Dermis microvascular lymphatic vessel endothelial cell (primary cell): ENCODE measurements around the gene IFNK. TPM values are rescaled to one million over a fixed set of nuclear protein-coding genes. Genes with fewer than 3 reads are reported as not detected.
"Not testable (repeated sequence)": the region's sequence is repeated elsewhere in the genome, so short reads cannot be mapped to it uniquely, and the experiment has no call there.

Experiments used
- DNase-seq, 2 donors: peaks; one replicate each; pipeline versions ENCODE4 v3.0.0 to v3.0.0-alpha.2; 2010; ENCODE audit warnings: low read depth in 2 of 2
- total RNA-seq: library from RNA; depleted of rRNA; stranded (reverse); fragments of >200 nt; gene quantifications from 2 replicates; pipeline ENCODE4 v1.2.1, GENCODE V29; 2014

Gene IFNK, protein sequence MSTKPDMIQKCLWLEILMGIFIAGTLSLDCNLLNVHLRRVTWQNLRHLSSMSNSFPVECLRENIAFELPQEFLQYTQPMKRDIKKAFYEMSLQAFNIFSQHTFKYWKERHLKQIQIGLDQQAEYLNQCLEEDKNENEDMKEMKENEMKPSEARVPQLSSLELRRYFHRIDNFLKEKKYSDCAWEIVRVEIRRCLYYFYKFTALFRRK
- total RNA-seq = not detected in 2 replicates

DNA sequence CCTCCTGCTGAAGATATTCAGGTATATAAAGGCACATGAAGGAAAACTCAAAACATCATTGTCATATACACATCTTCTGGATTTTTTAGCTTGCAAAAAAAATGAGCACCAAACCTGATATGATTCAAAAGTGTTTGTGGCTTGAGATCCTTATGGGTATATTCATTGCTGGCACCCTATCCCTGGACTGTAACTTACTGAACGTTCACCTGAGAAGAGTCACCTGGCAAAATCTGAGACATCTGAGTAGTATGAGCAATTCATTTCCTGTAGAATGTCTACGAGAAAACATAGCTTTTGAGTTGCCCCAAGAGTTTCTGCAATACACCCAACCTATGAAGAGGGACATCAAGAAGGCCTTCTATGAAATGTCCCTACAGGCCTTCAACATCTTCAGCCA lies at the start of gene IFNK:
TSS of gene IFNK (plus strand) at position 55 of the 400 bp plus-strand sequence. CDS start at position 102, 47 bp downstream.
- DNase-seq = no peak

DNA sequence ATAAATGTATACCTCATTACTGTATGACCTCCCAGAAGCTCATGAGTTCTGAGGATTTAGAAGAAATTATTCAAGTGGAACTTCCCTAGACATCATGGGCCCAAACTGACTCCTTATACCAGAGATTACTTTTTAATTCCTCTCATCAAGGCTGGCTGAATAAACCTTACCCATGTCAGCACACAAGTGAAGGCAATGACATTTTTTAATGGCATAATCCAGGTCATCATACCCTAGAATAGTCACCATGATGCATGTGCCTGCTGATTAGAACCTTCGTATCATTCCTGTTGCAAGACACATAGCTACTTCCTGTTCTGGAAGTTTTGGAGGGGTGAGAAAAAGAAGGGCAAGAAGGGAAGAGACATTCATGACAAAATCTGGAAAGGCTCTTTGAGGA lies 49.8 kb upstream of the IFNK start:
- DNase-seq = no peak

GRCh38 chr9:27475057-27475595 lies 49.0 kb upstream of the IFNK start:
- no peak for DNase-seq

DNA sequence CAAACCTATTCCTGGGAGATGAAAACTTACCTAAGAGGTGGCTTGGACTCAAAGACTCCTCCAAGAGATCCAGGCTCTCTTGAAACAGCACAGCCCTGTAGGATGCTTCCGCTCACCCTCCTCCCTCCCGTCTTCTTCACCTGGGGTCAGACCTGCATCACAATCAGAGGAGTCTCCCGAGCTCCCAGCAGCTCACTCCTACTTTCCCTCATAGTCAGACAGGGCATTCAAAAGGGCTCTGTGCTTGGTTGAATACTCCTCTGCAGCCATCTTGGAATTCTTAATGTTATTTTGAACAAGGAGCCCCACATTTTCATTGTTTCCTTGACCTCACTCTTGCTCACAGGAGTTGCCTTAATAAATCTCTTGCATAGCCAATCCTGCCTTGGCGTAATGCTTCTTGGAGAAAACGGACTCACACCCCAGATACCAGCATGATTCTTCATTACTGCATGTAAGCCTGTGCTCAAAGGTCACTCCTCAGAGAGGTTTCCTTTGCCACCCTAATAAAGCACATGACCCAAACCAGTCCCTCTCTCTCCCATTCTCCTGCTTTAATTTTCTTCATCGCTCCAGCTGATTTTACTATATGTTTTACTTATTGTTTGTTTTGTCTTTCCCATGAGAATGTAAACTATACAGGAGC lies 47.1 kb upstream of the IFNK start:
- no peak for DNase-seq

- no peak for DNase-seq
Measured at GRCh38 chr9:27478322-27478721, 45.8 kb upstream of the IFNK start.

DNA sequence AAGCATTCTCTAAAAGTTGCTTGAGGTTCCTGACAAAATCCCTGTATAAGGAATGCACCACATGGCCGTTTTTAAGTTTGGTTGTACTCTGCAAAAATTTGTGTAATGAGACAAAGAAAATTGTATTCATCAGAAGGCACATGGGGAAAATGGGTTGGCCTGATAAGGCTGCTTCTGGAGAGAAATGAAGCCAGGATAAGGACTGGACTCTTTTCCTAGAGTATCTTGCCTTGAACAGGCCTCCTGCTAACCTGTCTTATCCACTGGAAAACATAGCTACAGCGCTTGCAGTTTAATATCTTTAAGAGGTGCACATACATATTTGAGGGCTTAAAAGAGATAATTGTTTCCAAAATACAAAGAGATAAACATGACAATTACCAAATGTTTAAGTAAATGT lies 41.4 kb upstream of the IFNK start:
- DNase-seq = no peak

GRCh38 chr9:27483576-27483975 lies 40.5 kb upstream of the IFNK start:
- DNase-seq = no peak

- no peak for DNase-seq
Measured at GRCh38 chr9:27485158-27485557, 38.9 kb upstream of the IFNK start.

GRCh38 chr9:27487128-27487640 lies 36.9 kb upstream of the IFNK start:
- peak in 1 of 2 donors; percentile 5 for DNase-seq

- DNase-seq = no peak
Measured at GRCh38 chr9:27487927-27488326, 36.2 kb upstream of the IFNK start.

- no peak for DNase-seq
Measured at GRCh38 chr9:27489087-27489876, 34.8 kb upstream of the IFNK start.

GRCh38 chr9:27491154-27491553 lies 32.9 kb upstream of the IFNK start:
- peak in 1 of 2 donors; percentile 15 for DNase-seq

DNA sequence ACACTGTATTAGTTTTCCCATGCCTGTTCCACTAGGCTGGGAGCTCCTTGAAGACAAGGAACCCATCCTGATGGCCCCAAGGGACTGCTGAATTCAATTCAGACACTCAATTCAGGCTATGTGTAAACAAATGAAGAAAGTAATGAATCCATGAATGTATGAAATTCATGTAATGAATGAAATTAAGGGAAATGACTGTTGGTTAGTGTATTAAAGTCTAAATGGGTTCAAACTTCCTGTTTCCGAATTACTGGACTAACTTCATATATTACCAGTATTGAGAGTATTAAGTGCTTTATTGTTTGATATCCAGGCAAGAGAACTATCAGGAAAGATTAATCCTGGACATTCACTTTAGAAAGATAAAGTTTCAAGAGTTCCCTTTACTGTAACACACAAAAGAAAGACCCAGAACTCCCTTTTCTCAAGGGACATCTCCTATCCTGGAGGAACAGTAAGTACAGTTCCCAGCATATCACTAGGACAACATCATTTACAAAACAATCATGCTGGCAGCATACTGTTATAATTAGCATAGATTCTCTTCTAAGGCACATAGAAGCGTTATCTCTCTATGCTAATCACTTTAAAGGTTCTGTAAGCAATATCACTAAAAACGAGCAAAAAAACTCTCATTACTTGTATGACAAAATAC lies 28.5 kb upstream of the IFNK start:
- DNase-seq = no peak

DNA sequence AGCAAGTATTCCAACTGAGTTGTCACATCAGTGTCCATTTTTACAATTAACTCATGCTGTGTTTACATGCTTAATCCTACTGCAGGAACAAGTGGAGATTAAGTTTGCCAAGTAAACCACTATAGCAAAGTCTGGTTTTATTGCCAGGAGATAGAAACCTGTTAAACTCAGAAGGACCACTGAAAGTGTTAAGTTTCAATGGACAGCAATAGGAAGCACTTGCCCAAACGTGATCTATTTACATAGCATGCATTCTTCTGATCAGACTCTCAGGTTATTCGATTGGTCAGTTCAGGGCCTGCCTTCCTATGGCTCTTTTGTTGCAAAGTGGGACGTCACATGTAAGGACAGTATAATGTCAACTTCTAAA lies 28.0 kb upstream of the IFNK start:
- no peak for DNase-seq

GRCh38 chr9:27497883-27498417 lies 26.1 kb upstream of the IFNK start:
- DNase-seq = peak; percentile 30 to 45

DNA sequence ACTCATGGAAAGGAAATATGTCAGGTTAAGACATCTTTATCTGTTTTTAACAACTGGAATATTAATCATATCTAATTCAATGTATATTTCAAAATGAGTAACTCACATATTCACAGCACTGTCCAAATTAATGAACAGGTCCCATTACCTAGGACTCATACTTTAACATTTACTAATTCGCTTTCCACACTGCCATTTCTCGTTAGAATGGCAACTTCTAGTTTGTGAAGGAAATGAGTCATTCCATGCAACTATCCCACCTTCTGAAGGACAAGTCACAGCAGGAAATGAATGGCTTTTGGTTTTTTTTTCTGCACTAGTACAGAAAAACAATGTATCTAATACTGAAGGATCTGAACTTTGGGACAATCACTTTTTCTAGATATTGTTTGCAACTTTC lies 24.6 kb upstream of the IFNK start:
- DNase-seq = peak; percentile 60 to 81

DNA sequence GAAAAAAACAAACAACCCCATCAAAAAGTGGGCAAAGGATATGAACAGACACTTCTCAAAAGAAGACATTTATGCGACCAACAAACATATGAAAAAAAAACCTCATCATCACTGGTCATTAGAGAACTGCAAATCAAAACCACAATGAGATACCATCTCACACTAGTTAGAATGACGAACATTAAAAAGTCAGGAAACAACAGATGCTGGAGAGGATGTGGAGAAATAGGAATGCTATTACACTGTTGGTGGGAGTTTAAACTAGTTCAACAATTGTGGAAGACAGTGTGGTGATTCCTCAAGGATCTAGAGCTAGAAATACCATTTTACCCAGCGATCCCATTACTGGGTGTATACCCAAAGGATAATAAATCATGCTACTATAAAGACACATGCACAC lies 23.2 kb upstream of the IFNK start:
- DNase-seq = not testable (repeated sequence)

DNA sequence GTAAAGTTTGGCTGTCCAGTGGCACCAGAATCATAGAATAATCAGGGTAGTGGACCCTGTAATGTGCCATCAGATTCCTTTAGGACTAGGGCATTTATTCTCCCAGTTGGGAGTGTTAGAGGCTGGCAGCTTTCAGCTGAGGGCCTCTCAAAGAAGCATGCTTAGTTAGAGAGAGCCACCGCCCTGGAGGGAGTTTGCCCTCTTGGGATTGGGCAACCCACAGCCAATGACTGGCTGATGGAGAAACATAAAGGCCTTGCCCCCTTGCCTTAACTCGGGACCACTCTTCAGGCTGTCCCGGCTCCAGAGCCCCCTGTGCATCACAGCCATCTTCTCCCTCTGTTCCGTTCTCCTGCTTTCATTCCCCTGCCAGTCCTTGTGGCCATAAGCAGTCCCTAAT lies 20.5 kb upstream of the IFNK start:
- DNase-seq = no peak

- DNase-seq = no peak
Measured at GRCh38 chr9:27504259-27504658, 19.8 kb upstream of the IFNK start.

GRCh38 chr9:27505744-27506161 lies 18.3 kb upstream of the IFNK start:
- peak; percentile 5 to 75 for DNase-seq

GRCh38 chr9:27506981-27507380 lies 17.1 kb upstream of the IFNK start:
- no peak for DNase-seq
